Fibroblast of lung (primary cell): ENCODE measurements around the gene OTOG. TPM values are rescaled to one million over a fixed set of nuclear protein-coding genes. Genes with fewer than 3 reads are reported as not detected.

Experiments used
- DNase-seq, 2 donors: peaks; one replicate each; pipeline versions ENCODE4 v3.0.0 to v3.0.0-alpha.2; 2010; ENCODE audit warnings: low read depth in 2 of 2
- H2AFZ ChIP-seq: 2 replicates; pipeline ENCODE4 v1.5.1; 2012; ENCODE audit warnings: low read length, control low read depth, inconsistent platforms
- H3K27ac ChIP-seq: 2 replicates; pipeline ENCODE4 v1.5.1; 2011; ENCODE audit warnings: low read length, control low read depth; ENCODE audit not compliant: insufficient read depth
- H3K27me3 ChIP-seq: 2 replicates; pipeline ENCODE4 v1.5.1; 2011; ENCODE audit warnings: mild to moderate bottlenecking, low read length; ENCODE audit not compliant: control insufficient read depth, insufficient read depth
- H3K36me3 ChIP-seq: 2 replicates; pipeline ENCODE4 v1.5.1; 2011; ENCODE audit warnings: low read length; ENCODE audit not compliant: control insufficient read depth, insufficient read depth
- H3K4me1 ChIP-seq: 2 replicates; pipeline ENCODE4 v1.5.1; 2011; ENCODE audit warnings: low read length; ENCODE audit not compliant: control insufficient read depth, insufficient read depth; ENCODE audit errors: extremely low read depth
- H3K4me2 ChIP-seq: 2 replicates; pipeline ENCODE4 v1.5.1; 2011; ENCODE audit warnings: low read length, control low read depth; ENCODE audit not compliant: insufficient read depth; ENCODE audit errors: extremely low read depth
- H3K4me3 ChIP-seq, 4 experiments: fragments of 200-600 bp in 1 of 4; sonication (generic) in 1 of 4; replicated peaks in 1 of 4; 2 replicates each; pipeline ENCODE4 v1.5.1; 2011 to 2016; ENCODE audit warnings: low read length in 4 of 4, low read depth in 3 of 4, mild to moderate bottlenecking in 3 of 4, control low read depth in 2 of 4, inconsistent platforms in 1 of 4, mixed read lengths in 1 of 4; ENCODE audit not compliant: insufficient read depth in 1 of 4; ENCODE audit errors: control extremely low read depth in 1 of 4
- H3K79me2 ChIP-seq: 2 replicates; pipeline ENCODE4 v1.5.1; 2012; ENCODE audit warnings: mild to moderate bottlenecking, low read length, inconsistent platforms; ENCODE audit not compliant: control insufficient read depth, insufficient read depth
- H3K9ac ChIP-seq: 2 replicates; pipeline ENCODE4 v1.5.1; 2011; ENCODE audit warnings: mild to moderate bottlenecking, low read length, control low read depth; ENCODE audit not compliant: insufficient read depth
- H3K9me3 ChIP-seq: 2 replicates; pipeline ENCODE4 v1.5.1; 2012; ENCODE audit warnings: low read depth, low read length; ENCODE audit not compliant: control insufficient read depth, insufficient read depth
- H4K20me1 ChIP-seq: 2 replicates; pipeline ENCODE4 v1.5.1; 2011; ENCODE audit warnings: low read length; ENCODE audit not compliant: control insufficient read depth, insufficient read depth; ENCODE audit errors: extremely low read depth
- EZH2 ChIP-seq: IDR thresholded peaks from 2 replicates; pipeline ENCODE4 v1.5.1; 2012; ENCODE audit warnings: low read length, control low read depth, mild to moderate bottlenecking; ENCODE audit errors: missing control alignments
- polyA plus RNA-seq, 2 donors: library from polyadenylated mRNA; depleted of rRNA in 1 of 2; stranded (reverse) in 1 of 2; unstranded in 1 of 2; fragments of >200 nt; gene quantifications; 2 replicates each; pipeline ENCODE4 v1.2.1, GENCODE V29; 2011 to 2012; ENCODE audit warnings: missing spikeins in 1 of 2
- total RNA-seq: library from RNA; depleted of rRNA; stranded (reverse); fragments of >200 nt; gene quantifications from 2 replicates; pipeline ENCODE4 v1.2.1, GENCODE V29; 2014
- TF ChIP-seq, protein P1 (sequence below), 2 donors: IDR thresholded peaks in 1 of 2; conservative IDR thresholded peaks in 1 of 2; 1 replicate in 1 of 2; 2 replicates in 1 of 2; pipeline ENCODE4 v1.5.1; 2011 to 2012; ENCODE audit warnings: low read length in 2 of 2, control low read depth in 1 of 2, inconsistent platforms in 1 of 2, low read depth in 1 of 2, mild to moderate bottlenecking in 1 of 2

OTOG gene
- total and polyA plus RNA-seq, 2 donors (not counting 1 experiment from before 2014, with no cell fraction given): not detected

- no peaks in the 10 kb centered on the region for H3K27me3 ChIP-seq
- no peak overlapping the region for H3K4me3 ChIP-seq
- H3K4me1 ChIP-seq: no peaks in the 10 kb centered on the region
- no peaks in the 10 kb centered on the region for H3K79me2 ChIP-seq
- no peak overlapping the region for H3K4me2 ChIP-seq
- no peak for TF ChIP-seq EZH2
- TF ChIP-seq, protein P1, sequence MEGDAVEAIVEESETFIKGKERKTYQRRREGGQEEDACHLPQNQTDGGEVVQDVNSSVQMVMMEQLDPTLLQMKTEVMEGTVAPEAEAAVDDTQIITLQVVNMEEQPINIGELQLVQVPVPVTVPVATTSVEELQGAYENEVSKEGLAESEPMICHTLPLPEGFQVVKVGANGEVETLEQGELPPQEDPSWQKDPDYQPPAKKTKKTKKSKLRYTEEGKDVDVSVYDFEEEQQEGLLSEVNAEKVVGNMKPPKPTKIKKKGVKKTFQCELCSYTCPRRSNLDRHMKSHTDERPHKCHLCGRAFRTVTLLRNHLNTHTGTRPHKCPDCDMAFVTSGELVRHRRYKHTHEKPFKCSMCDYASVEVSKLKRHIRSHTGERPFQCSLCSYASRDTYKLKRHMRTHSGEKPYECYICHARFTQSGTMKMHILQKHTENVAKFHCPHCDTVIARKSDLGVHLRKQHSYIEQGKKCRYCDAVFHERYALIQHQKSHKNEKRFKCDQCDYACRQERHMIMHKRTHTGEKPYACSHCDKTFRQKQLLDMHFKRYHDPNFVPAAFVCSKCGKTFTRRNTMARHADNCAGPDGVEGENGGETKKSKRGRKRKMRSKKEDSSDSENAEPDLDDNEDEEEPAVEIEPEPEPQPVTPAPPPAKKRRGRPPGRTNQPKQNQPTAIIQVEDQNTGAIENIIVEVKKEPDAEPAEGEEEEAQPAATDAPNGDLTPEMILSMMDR (conservative IDR thresholded peaks at IDR 0.05 in 1 of 2, IDR thresholded peaks at IDR 0.05 in 1 of 2; ENCODE audit: low read depth in 1 of 2, low read length in 2 of 2): no peak
- no peaks in the 10 kb centered on the region for H4K20me1 ChIP-seq
- no peak for DNase-seq
- no peak overlapping the region for H2AFZ ChIP-seq
- no peak overlapping the region for H3K27ac ChIP-seq
- no peaks in the 10 kb centered on the region for H3K36me3 ChIP-seq
- no peaks in the 10 kb centered on the region for H3K9me3 ChIP-seq
- no peak overlapping the region for H3K9ac ChIP-seq
Measured at GRCh38 chr11:17571431-17572358, 24.6 kb downstream of the OTOG start.

GRCh38 chr11:17572359-17572690 is 25.3 kb downstream of the OTOG start:
- Histone ChIP-seq H3K36me3 (no peaks in the 10 kb centered on the region), H3K79me2 (no peaks in the 10 kb centered on the region), H3K4me1 (no peaks in the 10 kb centered on the region), H3K4me3 (no peak overlapping the region), H4K20me1 (no peaks in the 10 kb centered on the region), H3K9ac (no peak overlapping the region), H3K27ac (no peak overlapping the region), H3K27me3 (no peaks in the 10 kb centered on the region), H3K4me2 (no peak overlapping the region), H3K9me3 (no peaks in the 10 kb centered on the region), H2AFZ (no peak overlapping the region)
- no peak for TF ChIP-seq EZH2
- TF ChIP-seq, protein P1 (conservative IDR thresholded peaks at IDR 0.05 in 1 of 2, IDR thresholded peaks at IDR 0.05 in 1 of 2; ENCODE audit: low read depth in 1 of 2, low read length in 2 of 2): no peak
- no peak for DNase-seq

DNA sequence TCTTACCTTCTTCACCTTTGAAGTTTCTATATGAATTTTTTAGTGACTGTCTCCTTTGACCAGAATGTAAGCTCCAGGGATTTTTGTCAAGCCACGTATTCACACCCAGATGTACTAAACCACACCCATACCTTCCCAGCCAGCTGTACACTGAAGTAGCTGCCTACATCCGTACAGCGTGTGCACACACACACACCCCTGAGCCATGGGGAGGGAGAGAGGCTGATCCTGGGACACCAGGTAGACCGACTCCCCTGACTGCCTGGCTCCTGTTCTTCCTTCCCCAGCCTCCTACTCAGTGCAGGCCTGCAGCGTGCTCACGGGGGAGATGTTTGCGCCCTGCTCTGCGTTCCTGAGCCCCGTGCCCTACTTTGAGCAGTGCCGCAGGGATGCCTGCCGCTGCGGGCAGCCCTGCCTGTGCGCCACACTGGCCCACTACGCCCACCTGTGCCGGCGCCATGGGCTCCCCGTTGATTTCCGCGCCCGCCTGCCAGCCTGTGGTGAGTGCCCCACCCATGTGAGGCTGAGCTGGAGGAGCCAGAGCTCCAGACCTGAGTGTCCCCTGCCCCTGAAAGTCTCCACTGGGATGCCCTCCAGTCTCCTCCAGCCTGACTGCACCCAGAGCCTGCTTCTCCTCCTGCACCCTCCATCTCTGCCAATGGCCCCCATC is 25.9 kb downstream of the OTOG start:
- no peaks in the 10 kb centered on the region for H3K4me1 ChIP-seq
- no peaks in the 10 kb centered on the region for H3K36me3 ChIP-seq
- H3K9me3 ChIP-seq: no peaks in the 10 kb centered on the region
- no peak for DNase-seq
- no peak overlapping the region for H3K27ac ChIP-seq
- H3K4me3 ChIP-seq: no peak overlapping the region
- no peaks in the 10 kb centered on the region for H3K27me3 ChIP-seq
- H3K9ac ChIP-seq: no peak overlapping the region
- no peaks in the 10 kb centered on the region for H3K79me2 ChIP-seq
- no peak overlapping the region for H3K4me2 ChIP-seq
- H4K20me1 ChIP-seq: no peaks in the 10 kb centered on the region
- no peak overlapping the region for H2AFZ ChIP-seq
- TF ChIP-seq, protein P1 (conservative IDR thresholded peaks at IDR 0.05 in 1 of 2, IDR thresholded peaks at IDR 0.05 in 1 of 2; ENCODE audit: low read depth in 1 of 2, low read length in 2 of 2): no peak
- no peak for TF ChIP-seq EZH2
